GM06990 (cell line): Measurements from ENCODE around the gene INSIG1.

ENCODE experiments used
- DNase-seq: peaks from one replicate; pipeline ENCODE4 v3.0.0-alpha.2; 2011; ENCODE audit not compliant: insufficient read length; ENCODE audit errors: extremely low read depth
- H3K27me3 ChIP-seq: replicated peaks from 2 replicates; pipeline ENCODE4 v1.6.0; 2011; ENCODE audit warnings: low read length; ENCODE audit not compliant: control insufficient read depth, insufficient read depth
- H3K36me3 ChIP-seq: 2 replicates; pipeline ENCODE4 v1.5.1; 2011; ENCODE audit warnings: low read length; ENCODE audit not compliant: control insufficient read depth, insufficient read depth
- H3K4me3 ChIP-seq: replicated peaks from 2 replicates; pipeline ENCODE4 v1.5.1; 2011; ENCODE audit warnings: low read depth, mild to moderate bottlenecking, control low read depth, low read length
- TF ChIP-seq, protein P1 (sequence below): IDR thresholded peaks from 2 replicates; pipeline ENCODE4 v1.5.1; 2011; ENCODE audit warnings: low read length, control low read depth, mild to moderate bottlenecking, inconsistent platforms; ENCODE audit not compliant: insufficient read depth, poor library complexity, severe bottlenecking

Gene INSIG1

DNA sequence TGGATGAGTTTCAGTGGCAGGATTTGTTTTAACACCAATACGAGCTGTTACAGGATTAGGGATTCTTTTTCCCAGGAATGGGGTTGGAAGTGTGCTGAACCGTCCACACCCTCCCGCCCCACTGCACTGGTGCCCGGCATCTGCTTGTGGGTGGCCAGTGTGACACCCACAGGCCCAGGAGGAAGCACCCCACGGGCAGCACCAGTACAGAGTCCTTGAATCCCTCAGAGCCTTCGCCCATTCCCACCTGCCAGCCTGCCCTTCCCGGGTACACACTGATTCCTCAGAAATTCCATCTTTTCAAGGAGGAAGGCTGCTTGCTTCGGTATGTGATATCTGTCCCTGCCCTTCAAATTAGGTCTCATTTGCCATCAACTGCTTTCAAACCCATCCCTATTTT, 15.4 kb downstream of the INSIG1 start:
- TF ChIP-seq, protein P1, sequence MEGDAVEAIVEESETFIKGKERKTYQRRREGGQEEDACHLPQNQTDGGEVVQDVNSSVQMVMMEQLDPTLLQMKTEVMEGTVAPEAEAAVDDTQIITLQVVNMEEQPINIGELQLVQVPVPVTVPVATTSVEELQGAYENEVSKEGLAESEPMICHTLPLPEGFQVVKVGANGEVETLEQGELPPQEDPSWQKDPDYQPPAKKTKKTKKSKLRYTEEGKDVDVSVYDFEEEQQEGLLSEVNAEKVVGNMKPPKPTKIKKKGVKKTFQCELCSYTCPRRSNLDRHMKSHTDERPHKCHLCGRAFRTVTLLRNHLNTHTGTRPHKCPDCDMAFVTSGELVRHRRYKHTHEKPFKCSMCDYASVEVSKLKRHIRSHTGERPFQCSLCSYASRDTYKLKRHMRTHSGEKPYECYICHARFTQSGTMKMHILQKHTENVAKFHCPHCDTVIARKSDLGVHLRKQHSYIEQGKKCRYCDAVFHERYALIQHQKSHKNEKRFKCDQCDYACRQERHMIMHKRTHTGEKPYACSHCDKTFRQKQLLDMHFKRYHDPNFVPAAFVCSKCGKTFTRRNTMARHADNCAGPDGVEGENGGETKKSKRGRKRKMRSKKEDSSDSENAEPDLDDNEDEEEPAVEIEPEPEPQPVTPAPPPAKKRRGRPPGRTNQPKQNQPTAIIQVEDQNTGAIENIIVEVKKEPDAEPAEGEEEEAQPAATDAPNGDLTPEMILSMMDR: no peak
- Histone ChIP-seq H3K4me3 (no peak overlapping the region), H3K36me3 (peaks cover 3% of the 10 kb centered on the region), H3K27me3 (no peaks in the 10 kb centered on the region)
- no peak for DNase-seq

GRCh38 chr7:155315977-155316376, 18.3 kb downstream of the INSIG1 start:
- DNase-seq: no peak
- no peaks in the 10 kb centered on the region for H3K27me3 ChIP-seq
- TF ChIP-seq, protein P1: no peak
- no peak overlapping the region for H3K4me3 ChIP-seq
- H3K36me3 ChIP-seq: no peaks in the 10 kb centered on the region

GRCh38 chr7:155316427-155317113, 18.9 kb downstream of the INSIG1 start:
- no peak overlapping the region for H3K4me3 ChIP-seq
- DNase-seq: no peak
- no peaks in the 10 kb centered on the region for H3K27me3 ChIP-seq
- no peaks in the 10 kb centered on the region for H3K36me3 ChIP-seq
- TF ChIP-seq, protein P1: no peak

DNA sequence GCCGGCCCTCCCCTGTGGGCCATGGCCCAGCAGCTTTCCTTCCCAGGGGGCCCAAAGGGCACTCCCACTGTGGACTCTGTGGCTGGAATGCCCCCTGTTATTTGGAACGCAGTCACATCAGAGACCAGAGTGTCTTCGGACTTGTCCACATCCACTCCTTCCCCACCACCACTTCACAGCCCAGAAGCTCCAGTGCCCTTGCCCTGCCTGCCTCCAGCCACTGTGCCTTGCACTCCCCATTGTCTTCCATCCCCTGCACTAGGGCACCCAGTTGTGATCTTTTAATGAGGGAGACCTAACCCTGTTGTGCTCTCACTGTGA, 19.4 kb downstream of the INSIG1 start:
- TF ChIP-seq, protein P1: no peak
- H3K36me3 ChIP-seq: no peaks in the 10 kb centered on the region
- no peak overlapping the region for H3K4me3 ChIP-seq
- H3K27me3 ChIP-seq: no peaks in the 10 kb centered on the region
- DNase-seq: no peak

DNA sequence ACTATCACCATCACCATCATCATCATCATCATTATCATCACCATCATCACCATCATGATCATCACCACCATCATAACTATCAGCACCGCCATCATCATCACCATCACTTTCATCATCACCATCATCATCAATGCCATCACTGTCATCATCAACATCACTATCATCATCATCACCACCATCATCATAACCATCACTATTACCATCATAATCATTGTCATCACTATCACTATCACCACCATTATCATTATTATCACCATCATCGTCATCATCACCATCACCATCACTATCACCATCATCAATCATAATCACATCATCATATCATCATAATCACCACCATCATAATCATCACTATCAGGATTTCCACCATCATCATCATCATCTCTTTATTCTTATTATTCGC, 20.6 kb downstream of the INSIG1 start:
- TF ChIP-seq, protein P1: no peak

GRCh38 chr7:155322530-155322929, 24.9 kb downstream of the INSIG1 start:
- TF ChIP-seq, protein P1: no peak

More for the DNA sequence above, 20.6 kb downstream of the INSIG1 start:
- Histone ChIP-seq H3K4me3 (no peak overlapping the region), H3K36me3 (no peaks in the 10 kb centered on the region), H3K27me3 (no peaks in the 10 kb centered on the region)
- DNase-seq: no peak

More at GRCh38 chr7:155322530-155322929, 24.9 kb downstream of the INSIG1 start:
- DNase-seq: no peak
- no peaks in the 10 kb centered on the region for H3K27me3 ChIP-seq
- H3K4me3 ChIP-seq: no peak overlapping the region
- H3K36me3 ChIP-seq: no peaks in the 10 kb centered on the region
